Right lung (tissue), 10 donors: ENCODE measurements around the gene ERCC3. TPM values are rescaled to one million over a fixed set of nuclear protein-coding genes. Genes with fewer than 3 reads are reported as not detected.
A peak's percentile ranks its signal among the peaks of the same experiment; 100 is the strongest.

Experiments used
- DNase-seq, 2 donors: peaks; one replicate each; pipeline ENCODE4 v3.0.0-alpha.2; 2013
- long read RNA-seq, 8 donors: transcript quantifications; one replicate each; lab custom pipeline, GENCODE V29; 2026
- polyA plus RNA-seq, 5 donors: library from polyadenylated mRNA; unstranded; fragments of 120-200 nt; gene quantifications; one replicate each; pipeline versions ENCODE4 v1.2.1 to v1.2.3, GENCODE V29; 2013; ENCODE audit warnings: inconsistent platforms in 1 of 5, low replicate concordance in 1 of 5; ENCODE audit not compliant: insufficient read length in 5 of 5, insufficient read depth in 1 of 5

ERCC3 gene
- 10 to 100 TPM; 64.5 to 81.5 (median 76.4) TPM for polyA plus RNA-seq
- long read RNA-seq, donor 1, full-length matches to known transcripts, result 15 of 24 reads
- long read RNA-seq, donor 1, partial matches to known transcripts, result 9 of 24 reads
- long read RNA-seq, donor 1, other reads (novel, unspliced or antisense), result 0 of 24 reads
- long read RNA-seq, donor 2, full-length matches to known transcripts, result 10 of 10 reads
- long read RNA-seq, donor 2, partial matches to known transcripts, result 0 of 10 reads
- long read RNA-seq, donor 2, other reads (novel, unspliced or antisense), result 0 of 10 reads
- long read RNA-seq, donor 3, full-length matches to known transcripts, result 13 of 23 reads
- long read RNA-seq, donor 3, partial matches to known transcripts, result 10 of 23 reads
- long read RNA-seq, donor 3, other reads (novel, unspliced or antisense), result 0 of 23 reads
- long read RNA-seq, donor 4, full-length matches to known transcripts, result 9 of 23 reads
- long read RNA-seq, donor 4, partial matches to known transcripts, result 14 of 23 reads
- long read RNA-seq, donor 4, other reads (novel, unspliced or antisense), result 0 of 23 reads
- long read RNA-seq, donor 5, full-length matches to known transcripts, result 18 of 18 reads
- long read RNA-seq, donor 5, partial matches to known transcripts, result 0 of 18 reads
- long read RNA-seq, donor 5, other reads (novel, unspliced or antisense), result 0 of 18 reads
- long read RNA-seq, donor 6, full-length matches to known transcripts, result 20 of 38 reads
- long read RNA-seq, donor 6, partial matches to known transcripts, result 18 of 38 reads
- long read RNA-seq, donor 6, other reads (novel, unspliced or antisense), result 0 of 38 reads
- long read RNA-seq, donor 7, full-length matches to known transcripts, result 17 of 17 reads
- long read RNA-seq, donor 7, partial matches to known transcripts, result 0 of 17 reads
- long read RNA-seq, donor 7, other reads (novel, unspliced or antisense), result 0 of 17 reads
- long read RNA-seq, donor 8, full-length matches to known transcripts, result 5 of 5 reads
- long read RNA-seq, donor 8, partial matches to known transcripts, result 0 of 5 reads
- long read RNA-seq, donor 8, other reads (novel, unspliced or antisense), result 0 of 5 reads

DNA sequence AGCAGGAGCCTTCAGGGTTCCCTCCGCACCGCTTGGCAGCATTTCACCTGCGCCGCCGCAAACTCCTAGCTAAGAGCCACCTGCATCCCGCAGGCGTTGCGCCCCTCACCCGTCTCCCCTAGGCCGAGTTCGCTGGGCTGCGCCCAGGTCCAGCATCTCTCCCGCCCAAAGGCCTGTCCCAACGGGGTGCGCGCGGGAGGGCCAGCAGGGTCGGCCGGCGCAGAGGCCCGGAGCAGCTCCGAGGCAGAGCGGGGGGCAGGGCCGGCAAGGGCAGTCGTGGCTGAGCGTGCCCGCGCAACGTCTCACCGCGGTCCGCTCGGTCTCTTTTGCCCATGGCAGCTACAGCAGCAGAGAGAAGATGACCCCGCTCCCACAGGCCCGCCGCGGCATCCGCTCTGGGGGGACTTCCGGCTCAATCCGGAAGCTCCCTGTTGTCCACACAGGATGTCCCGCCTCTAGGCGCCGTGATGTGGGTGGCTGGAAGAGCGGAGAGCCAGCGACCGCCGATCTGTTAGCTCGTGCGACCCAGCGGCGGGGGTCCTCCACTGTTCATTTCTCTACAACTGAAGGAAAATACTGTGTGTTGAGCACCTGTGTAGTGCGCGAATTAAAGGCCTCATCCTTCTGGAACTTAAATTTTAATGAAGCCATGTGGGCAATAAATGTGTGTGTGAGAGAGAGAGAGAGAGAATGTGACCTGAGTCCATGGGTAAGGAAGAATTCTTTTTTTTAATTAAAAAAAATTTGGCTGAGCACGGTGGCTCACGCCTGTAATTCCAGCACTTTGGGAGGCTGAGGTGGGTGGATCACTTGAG, at the start of gene ERCC3:
Gene ERCC3, minus strand, starts transcription at position 397 of the 815 bp plus-strand sequence. Its CDS starts 63 bp downstream, at position 334.
- DNase-seq, result peak; percentile 78 to 80

- no peak for DNase-seq
Measured at GRCh38 chr2:127343277-127343676, 49.3 kb upstream of the ERCC3 start.

DNA sequence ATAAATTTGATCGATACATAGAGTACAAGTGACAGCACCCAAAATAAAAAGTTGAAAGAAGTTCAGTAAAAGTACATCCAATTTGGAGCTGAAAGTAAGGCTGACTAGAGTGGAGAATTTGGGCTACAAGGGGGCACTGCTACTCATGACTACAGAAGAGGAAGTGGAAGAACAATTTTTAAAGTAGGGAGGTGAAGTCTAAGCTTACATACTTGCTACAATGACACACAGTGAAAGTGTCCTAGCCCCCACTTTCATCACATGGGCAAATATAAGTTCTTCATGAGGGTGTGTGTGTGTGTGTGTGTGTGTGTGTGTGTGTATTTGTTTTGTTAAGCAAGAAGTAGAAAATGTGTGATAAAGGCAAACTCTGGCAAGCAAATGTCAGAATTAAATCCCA, 48.2 kb upstream of the ERCC3 start:
- no peak for DNase-seq

GRCh38 chr2:127332335-127332734, 38.4 kb upstream of the ERCC3 start:
- DNase-seq, result no peak

DNA sequence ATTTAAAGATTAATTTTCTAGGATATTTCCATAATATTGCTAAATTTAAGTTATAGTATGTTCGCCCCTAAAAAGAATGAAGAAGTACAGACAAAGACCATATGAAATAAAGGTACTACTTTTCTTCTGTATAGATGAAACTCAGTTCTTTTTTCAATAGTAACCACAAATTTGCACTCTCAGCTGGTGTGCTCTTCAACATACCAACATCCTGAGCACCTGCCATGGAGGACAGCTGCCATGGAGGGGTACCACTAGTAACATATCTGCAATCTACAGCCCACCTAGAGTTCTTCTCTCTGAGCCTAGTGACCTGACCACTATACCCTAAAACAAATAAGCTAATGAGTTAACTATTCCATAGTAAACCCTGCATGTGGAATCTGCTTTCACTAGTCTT, 36.8 kb upstream of the ERCC3 start:
- no peak for DNase-seq

DNA sequence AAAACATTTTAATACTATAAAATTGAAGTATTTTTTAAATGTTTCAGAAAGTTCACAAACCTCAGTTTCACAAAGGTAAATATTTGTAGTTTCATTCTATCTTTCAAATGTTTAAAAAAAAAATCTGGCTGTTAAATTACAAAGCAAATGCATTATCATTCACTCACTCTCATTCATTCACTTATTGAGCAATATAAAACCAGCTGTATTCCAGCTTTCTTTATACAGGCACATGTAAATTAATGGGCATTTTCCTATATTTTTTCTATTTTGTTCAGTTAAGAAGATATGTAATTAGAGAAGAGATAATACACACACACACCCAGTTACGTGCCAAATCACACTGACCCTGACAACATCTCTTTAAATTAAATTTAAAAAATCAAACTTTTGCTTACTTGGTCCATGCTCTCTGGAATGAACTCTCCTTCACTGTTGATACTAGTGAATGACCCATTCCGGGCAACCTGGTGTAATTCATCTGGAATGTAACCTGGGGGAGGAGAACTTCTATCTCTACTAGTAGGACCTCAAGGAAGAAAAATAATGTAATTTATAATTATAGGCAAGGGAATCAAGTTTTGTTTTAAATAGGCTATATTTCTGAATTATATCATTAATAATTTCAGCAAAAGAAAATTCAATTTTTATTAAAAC, 32.5 kb upstream of the ERCC3 start:
- DNase-seq, result no peak

DNA sequence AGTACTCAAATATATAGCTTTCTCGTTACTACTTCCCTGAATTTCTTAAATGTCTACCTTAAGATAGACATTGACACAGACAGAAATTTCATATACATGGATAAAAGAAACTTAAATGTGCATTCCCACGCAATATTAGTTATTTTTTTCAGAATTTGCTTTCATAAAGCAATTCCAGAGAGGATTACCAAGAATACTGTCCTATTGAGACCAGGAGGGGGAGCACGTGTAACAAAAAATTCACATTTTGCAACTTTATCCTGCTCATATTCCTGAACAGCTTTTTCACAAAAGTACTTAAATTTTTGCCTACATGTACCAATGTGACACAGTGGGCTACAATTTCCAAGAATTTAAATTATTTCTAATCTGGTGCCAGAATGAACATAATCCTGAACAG, 30.7 kb upstream of the ERCC3 start:
- DNase-seq, result peak; percentile 28 to 47

DNA sequence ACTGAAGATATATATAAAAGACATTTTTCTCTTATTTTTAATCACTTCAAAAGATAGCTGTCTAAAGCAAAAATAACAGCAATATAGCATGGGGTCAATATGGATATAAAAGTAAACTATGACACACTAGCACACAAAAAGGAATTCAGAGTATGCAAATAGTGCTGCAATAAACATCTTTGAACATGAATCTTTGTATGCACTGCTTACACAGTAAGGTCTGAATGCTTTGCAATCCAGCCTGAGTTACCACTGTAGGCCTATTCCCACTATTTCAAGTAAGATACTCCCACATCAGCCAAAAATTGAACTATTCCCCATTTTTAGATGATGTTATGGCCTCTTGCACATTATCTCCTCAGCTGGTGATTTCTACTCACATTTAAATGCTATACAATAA, 27.4 kb upstream of the ERCC3 start:
- no peak for DNase-seq

GRCh38 chr2:127320586-127321275, 26.8 kb upstream of the ERCC3 start:
- no peak for DNase-seq

- no peak for DNase-seq
Measured at GRCh38 chr2:127320067-127320466, 26.1 kb upstream of the ERCC3 start.

GRCh38 chr2:127314193-127314988, 20.4 kb upstream of the ERCC3 start:
- no peak for DNase-seq

- no peak for DNase-seq
Measured at GRCh38 chr2:127313406-127313805, 19.5 kb upstream of the ERCC3 start.

- DNase-seq, result no peak
Measured at GRCh38 chr2:127310980-127311379, 17.0 kb upstream of the ERCC3 start.

DNA sequence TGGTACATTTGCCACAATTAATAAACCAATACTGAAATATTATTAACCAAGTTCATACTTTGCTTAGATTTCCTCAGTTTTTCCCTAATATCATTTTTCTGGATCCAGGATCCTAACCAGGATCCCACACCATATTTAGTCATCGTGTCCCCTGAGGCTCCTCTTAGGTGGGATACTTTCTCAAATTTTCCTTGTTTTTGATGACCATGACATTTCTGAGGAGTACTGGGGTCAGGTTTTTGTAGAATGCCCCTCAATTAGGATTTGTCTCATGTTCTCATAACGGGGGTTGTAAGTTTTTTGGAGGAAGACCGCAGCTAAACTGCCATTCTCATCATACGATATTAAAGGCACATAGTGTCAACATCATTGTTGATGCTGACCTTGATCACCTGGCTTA, 15.5 kb upstream of the ERCC3 start:
- DNase-seq, result no peak

DNA sequence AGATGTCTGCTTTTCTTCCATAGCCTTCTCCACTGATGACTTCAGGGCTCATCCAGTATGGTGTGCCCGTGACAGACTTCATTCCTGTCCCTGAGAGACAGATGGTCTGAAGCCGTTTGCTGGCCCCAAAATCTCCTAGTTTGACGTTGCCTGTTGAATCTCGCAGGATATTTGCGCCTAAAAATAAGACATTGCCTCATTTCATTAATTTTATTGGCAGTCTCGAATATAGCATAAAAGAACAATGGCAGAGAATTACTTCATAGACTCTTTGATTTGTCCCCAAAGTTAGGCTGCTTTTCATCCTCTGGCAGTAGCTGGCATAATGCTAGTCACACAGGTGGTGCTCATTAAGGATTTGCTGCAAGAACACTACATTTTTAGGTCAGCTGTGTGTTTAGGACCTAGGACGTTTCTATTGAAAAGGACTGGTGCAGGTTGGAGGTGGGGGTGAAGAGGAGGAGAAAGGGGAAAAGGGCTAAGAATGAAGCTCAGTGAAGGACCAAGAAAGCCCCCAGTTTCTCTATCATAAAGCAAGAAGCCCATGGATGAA, 14.7 kb upstream of the ERCC3 start:
- no peak for DNase-seq

GRCh38 chr2:127305990-127306585, 12.1 kb upstream of the ERCC3 start:
- DNase-seq, result peak; percentile 7 to 29

- no peak for DNase-seq
Measured at GRCh38 chr2:127302168-127302567, 8.2 kb upstream of the ERCC3 start.

- DNase-seq, result no peak
Measured at GRCh38 chr2:127293386-127293747, 577 bp downstream of the ERCC3 start.

- DNase-seq, result no peak
Measured at GRCh38 chr2:127288274-127288673, 5.7 kb downstream of the ERCC3 start.
